ENCODE data around the gene LMTK2.

The LMTK2 gene

DNA sequence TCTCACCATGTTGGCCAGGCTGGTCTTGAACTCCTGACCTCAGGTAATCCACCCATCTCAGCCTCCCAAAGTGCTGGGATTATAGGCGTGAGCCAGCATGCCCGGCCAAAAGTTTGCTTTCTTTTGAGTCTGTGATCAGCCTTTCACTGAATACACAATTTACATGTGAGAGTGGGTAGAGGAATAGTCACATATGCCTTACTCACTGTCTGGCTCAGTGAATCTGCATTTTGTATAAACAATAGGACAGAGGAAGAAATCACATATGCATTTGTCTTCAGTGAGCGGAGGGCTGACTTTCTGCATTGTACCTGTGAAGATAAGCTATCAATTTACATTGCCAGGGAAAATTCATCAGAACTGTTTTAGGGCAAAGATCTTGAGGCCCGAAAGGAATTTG lies 147.9 kb downstream of the LMTK2 start:
- Histone ChIP-seq H3F3A (ENCODE audit: low read depth) (no peaks in the 10 kb centered on the region), H3K9ac (ENCODE audit: low read depth, low read length, poor library complexity, severe bottlenecking) (no peak overlapping the region), H3K27me3 (ENCODE audit: insufficient read depth, low read length, poor library complexity, severe bottlenecking) (no peaks in the 10 kb centered on the region), H3K4me1 (ENCODE audit: insufficient read depth, low read length, poor library complexity, severe bottlenecking) (peaks cover 21% of the 10 kb centered on the region), H3K36me3 (ENCODE audit: insufficient read depth, low read length) (no peaks in the 10 kb centered on the region), H3K79me2 (ENCODE audit: insufficient read depth, low read length) (peaks cover 38% of the 10 kb centered on the region), H3K9me3 (ENCODE audit: insufficient read depth, low read depth, low read length) (no peaks in the 10 kb centered on the region), H3K4me3 (ENCODE audit: low read length, poor library complexity, severe bottlenecking) (no peak overlapping the region), H4K20me1 (ENCODE audit: insufficient read depth, low read length, poor library complexity, severe bottlenecking) (peaks cover 16% of the 10 kb centered on the region), H3K4me2 (ENCODE audit: low read depth, low read length, poor library complexity, severe bottlenecking) (no peak overlapping the region), H3K9me2 (replicated peaks; ENCODE audit: low read depth, low read length) (no peaks in the 10 kb centered on the region), H2AFZ (ENCODE audit: low read length) (no peak overlapping the region)
- TF ChIP-seq EZH2phosphoT487 (IDR thresholded peaks at IDR 0.05; ENCODE audit: borderline replicate concordance), result no peak
- TF ChIP-seq, protein P1, sequence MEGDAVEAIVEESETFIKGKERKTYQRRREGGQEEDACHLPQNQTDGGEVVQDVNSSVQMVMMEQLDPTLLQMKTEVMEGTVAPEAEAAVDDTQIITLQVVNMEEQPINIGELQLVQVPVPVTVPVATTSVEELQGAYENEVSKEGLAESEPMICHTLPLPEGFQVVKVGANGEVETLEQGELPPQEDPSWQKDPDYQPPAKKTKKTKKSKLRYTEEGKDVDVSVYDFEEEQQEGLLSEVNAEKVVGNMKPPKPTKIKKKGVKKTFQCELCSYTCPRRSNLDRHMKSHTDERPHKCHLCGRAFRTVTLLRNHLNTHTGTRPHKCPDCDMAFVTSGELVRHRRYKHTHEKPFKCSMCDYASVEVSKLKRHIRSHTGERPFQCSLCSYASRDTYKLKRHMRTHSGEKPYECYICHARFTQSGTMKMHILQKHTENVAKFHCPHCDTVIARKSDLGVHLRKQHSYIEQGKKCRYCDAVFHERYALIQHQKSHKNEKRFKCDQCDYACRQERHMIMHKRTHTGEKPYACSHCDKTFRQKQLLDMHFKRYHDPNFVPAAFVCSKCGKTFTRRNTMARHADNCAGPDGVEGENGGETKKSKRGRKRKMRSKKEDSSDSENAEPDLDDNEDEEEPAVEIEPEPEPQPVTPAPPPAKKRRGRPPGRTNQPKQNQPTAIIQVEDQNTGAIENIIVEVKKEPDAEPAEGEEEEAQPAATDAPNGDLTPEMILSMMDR (conservative IDR thresholded peaks at IDR 0.05; ENCODE audit: low read length), result no peak

DNA sequence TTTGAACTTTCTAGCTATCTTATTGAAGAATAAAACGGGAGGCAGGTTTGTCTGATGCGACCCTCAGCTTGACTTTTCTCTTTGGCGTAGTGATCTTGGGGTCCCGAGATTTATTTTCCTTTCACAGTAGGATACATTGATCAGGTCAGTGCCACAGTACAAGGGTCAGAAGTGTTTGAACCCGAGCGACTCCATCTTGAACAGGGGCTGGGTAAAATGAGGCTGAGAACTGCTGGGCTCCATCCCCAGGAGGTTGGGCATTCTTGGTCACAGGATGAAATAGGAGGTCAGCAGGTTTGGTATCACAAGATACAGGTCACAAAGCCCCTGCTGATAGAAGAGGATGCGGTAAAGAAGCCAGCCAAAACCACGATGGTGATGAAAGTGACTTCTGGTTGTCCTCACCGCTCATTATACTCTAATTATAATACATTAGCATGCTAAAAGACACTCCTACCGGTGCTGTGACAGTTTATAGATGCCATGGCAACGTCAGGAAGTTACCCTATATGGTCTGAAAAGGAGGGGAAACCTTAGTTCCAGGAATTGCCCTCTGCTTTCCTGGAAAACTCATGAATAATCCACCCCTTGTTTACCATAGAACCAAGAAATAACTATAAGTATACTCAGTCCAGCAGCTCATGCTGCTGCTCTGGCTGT lies 148.4 kb downstream of the LMTK2 start:
- no peak overlapping the region for H3K4me2 ChIP-seq (ENCODE audit: low read depth, low read length, poor library complexity, severe bottlenecking)
- H3K79me2 ChIP-seq (ENCODE audit: insufficient read depth, low read length), result peaks cover 33% of the 10 kb centered on the region
- H3K27me3 ChIP-seq (ENCODE audit: insufficient read depth, low read length, poor library complexity, severe bottlenecking), result no peaks in the 10 kb centered on the region
- no peaks in the 10 kb centered on the region for H3F3A ChIP-seq (ENCODE audit: low read depth)
- H3K4me3 ChIP-seq (ENCODE audit: low read length, poor library complexity, severe bottlenecking), result no peak overlapping the region
- no peaks in the 10 kb centered on the region for H3K36me3 ChIP-seq (ENCODE audit: insufficient read depth, low read length)
- H4K20me1 ChIP-seq (ENCODE audit: insufficient read depth, low read length, poor library complexity, severe bottlenecking), result peaks cover 16% of the 10 kb centered on the region
- H3K9me2 ChIP-seq (replicated peaks; ENCODE audit: low read depth, low read length), result no peaks in the 10 kb centered on the region
- no peak overlapping the region for H2AFZ ChIP-seq (ENCODE audit: low read length)
- peaks cover 19% of the 10 kb centered on the region for H3K4me1 ChIP-seq (ENCODE audit: insufficient read depth, low read length, poor library complexity, severe bottlenecking)
- TF ChIP-seq EZH2phosphoT487 (IDR thresholded peaks at IDR 0.05; ENCODE audit: borderline replicate concordance), result no peak
- TF ChIP-seq, protein P1 (conservative IDR thresholded peaks at IDR 0.05; ENCODE audit: low read length), result no peak
- no peak overlapping the region for H3K9ac ChIP-seq (ENCODE audit: low read depth, low read length, poor library complexity, severe bottlenecking)
- no peaks in the 10 kb centered on the region for H3K9me3 ChIP-seq (ENCODE audit: insufficient read depth, low read depth, low read length)

DNA sequence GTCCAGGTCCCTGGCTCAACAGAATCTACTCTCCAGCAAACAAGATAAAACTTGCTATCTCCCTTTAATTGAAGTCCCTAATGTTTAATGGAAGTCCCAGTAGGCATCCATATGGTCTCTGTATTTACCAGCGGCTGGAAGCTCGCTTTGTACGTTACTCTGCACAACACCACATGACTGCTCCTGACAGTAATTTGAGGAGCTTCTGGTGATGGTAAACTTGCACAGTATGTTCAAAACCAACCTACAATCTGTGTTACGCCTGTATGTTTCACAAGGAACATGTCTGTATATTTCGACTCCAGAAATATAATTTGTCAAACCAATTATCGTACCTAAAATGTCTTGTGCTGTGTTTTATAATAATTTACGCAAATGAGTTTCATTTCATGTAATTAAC lies 149.8 kb downstream of the LMTK2 start:
- no peak overlapping the region for H3K9ac ChIP-seq (ENCODE audit: low read depth, low read length, poor library complexity, severe bottlenecking)
- H3K9me2 ChIP-seq (replicated peaks; ENCODE audit: low read depth, low read length), result no peaks in the 10 kb centered on the region
- TF ChIP-seq, protein P1 (conservative IDR thresholded peaks at IDR 0.05; ENCODE audit: low read length), result no peak
- TF ChIP-seq EZH2phosphoT487 (IDR thresholded peaks at IDR 0.05; ENCODE audit: borderline replicate concordance), result no peak
- no peaks in the 10 kb centered on the region for H3K9me3 ChIP-seq (ENCODE audit: insufficient read depth, low read depth, low read length)
- H3K4me2 ChIP-seq (ENCODE audit: low read depth, low read length, poor library complexity, severe bottlenecking), result no peak overlapping the region
- H3K36me3 ChIP-seq (ENCODE audit: insufficient read depth, low read length), result no peaks in the 10 kb centered on the region
- peaks cover 13% of the 10 kb centered on the region for H3K4me1 ChIP-seq (ENCODE audit: insufficient read depth, low read length, poor library complexity, severe bottlenecking)
- no peaks in the 10 kb centered on the region for H3F3A ChIP-seq (ENCODE audit: low read depth)
- peaks cover 28% of the 10 kb centered on the region for H3K79me2 ChIP-seq (ENCODE audit: insufficient read depth, low read length)
- H3K27me3 ChIP-seq (ENCODE audit: insufficient read depth, low read length, poor library complexity, severe bottlenecking), result no peaks in the 10 kb centered on the region
- peaks cover 16% of the 10 kb centered on the region for H4K20me1 ChIP-seq (ENCODE audit: insufficient read depth, low read length, poor library complexity, severe bottlenecking)
- H3K4me3 ChIP-seq (ENCODE audit: low read length, poor library complexity, severe bottlenecking), result no peak overlapping the region
- H2AFZ ChIP-seq (ENCODE audit: low read length), result no peak overlapping the region

Data from Loucy (cell line).